K562 (cell line): ENCODE measurements around the gene CNGA3. TPM values are rescaled to one million over a fixed set of nuclear protein-coding genes. Genes with fewer than 3 reads are reported as not detected.

ENCODE experiments used
- ATAC-seq: fragments of 200-7000 bp; cut with Tn5 transposase; 3 replicates; pipeline ENCODE4 v1.9.1; 2020; ENCODE audit warnings: moderate library complexity
- BruUV-seq: library from RNA; stranded (reverse); fragments of 400-500 nt; replicated peaks from 2 replicates; lab custom pipeline; 2021; lab: Mats Ljungman, UMichigan
- CTCF ChIA-PET: fragments of 300-600 bp; formaldehyde crosslinking; extraction: SDS; loops from one replicate; lab custom pipeline; 2021; ENCODE audit warnings: low intra/inter-chr PET ratio; lab: Yijun Ruan, JAX
- POLR2A ChIA-PET: fragments of 300-600, 350-650 bp; sonication (Branson Sonifier 250); formaldehyde crosslinking; extraction: SDS; loops from one replicate; lab custom pipeline; 2021; ENCODE audit warnings: antibody characterized with exemption, inconsistent platforms; lab: Yijun Ruan, JAX
- DNase-seq, 4 experiments: peaks; one replicate each; pipeline versions ENCODE4 v3.0.0 to v3.0.0-alpha.2; 2011 to 2018; ENCODE audit warnings: low spot score in 3 of 4, mixed read lengths in 3 of 4; ENCODE audit errors: extremely low read depth in 1 of 4
- FAIRE-seq: peaks from 2 replicates; lab custom pipeline; 2011; peaks lifted over from hg19 to GRCh38; lab: Jason Lieb, UNC
- H2AFZ ChIP-seq: 2 replicates; pipeline ENCODE4 v1.6.0; 2011; ENCODE audit warnings: low read depth, low read length, control low read depth, inconsistent platforms
- H3K27ac ChIP-seq: fragments of 200-600 bp; 3 replicates; pipeline ENCODE4 v1.8.0; 2011; ENCODE audit warnings: low read depth, mild to moderate bottlenecking, control low read depth, inconsistent platforms, low read length, moderate library complexity, mixed read lengths; ENCODE audit errors: extremely low read depth
- H3K27me3 ChIP-seq, 2 experiments: fragments of 300-600 bp in 1 of 2; 2 replicates in 1 of 2; 3 replicates in 1 of 2; pipeline versions ENCODE4 v1.6.0 to v1.8.0; 2011; ENCODE audit warnings: inconsistent platforms in 2 of 2, low read length in 2 of 2, mild to moderate bottlenecking in 1 of 2, mixed read lengths in 1 of 2, moderate library complexity in 1 of 2; ENCODE audit not compliant: control insufficient read depth in 2 of 2, insufficient read depth in 2 of 2
- H3K36me3 ChIP-seq: fragments of 300-600 bp; 3 replicates; pipeline ENCODE4 v1.8.0; 2011; ENCODE audit warnings: mild to moderate bottlenecking, low read length, inconsistent platforms; ENCODE audit not compliant: control insufficient read depth, insufficient read depth
- H3K4me1 ChIP-seq, 2 experiments: fragments of 200-600 bp in 1 of 2; replicated peaks in 1 of 2; 2 replicates in 1 of 2; 3 replicates in 1 of 2; pipeline versions ENCODE4 v1.5.1 to v1.8.0; 2011; ENCODE audit warnings: inconsistent platforms in 2 of 2, low read length in 2 of 2, mild to moderate bottlenecking in 1 of 2, mixed read lengths in 1 of 2, moderate library complexity in 1 of 2; ENCODE audit not compliant: control insufficient read depth in 2 of 2, insufficient read depth in 2 of 2
- H3K4me2 ChIP-seq: 2 replicates; pipeline ENCODE4 v1.6.1; 2011; ENCODE audit warnings: low read length, control low read depth, inconsistent platforms, mixed read lengths; ENCODE audit not compliant: insufficient read depth
- H3K4me3 ChIP-seq: fragments of 200-600 bp; sonication (generic), shearing (Covaris generic); 2 replicates; pipeline ENCODE4 v1.5.1; 2016; ENCODE audit warnings: control low read depth, inconsistent platforms
- H3K79me2 ChIP-seq: fragments of 200-600 bp; 3 replicates; pipeline ENCODE4 v1.8.0; 2011; ENCODE audit warnings: low read length, inconsistent platforms; ENCODE audit not compliant: control insufficient read depth, insufficient read depth
- H3K9ac ChIP-seq, 2 experiments: 2 replicates each; pipeline versions ENCODE4 v1.6.0 to v1.6.1; 2011; ENCODE audit warnings: low read depth in 2 of 2, low read length in 2 of 2, control low read depth in 1 of 2, inconsistent platforms in 1 of 2, mild to moderate bottlenecking in 1 of 2, mixed read lengths in 1 of 2; ENCODE audit not compliant: insufficient read depth in 1 of 2
- H3K9me1 ChIP-seq: one replicate; pipeline ENCODE4 v1.6.0; 2011; ENCODE audit warnings: inconsistent platforms, mild to moderate bottlenecking, low read length, moderate library complexity; ENCODE audit not compliant: control insufficient read depth, insufficient read depth
- H3K9me3 ChIP-seq: replicated peaks from 2 replicates; pipeline ENCODE4 v1.5.1; 2011; ENCODE audit warnings: low read depth, low read length, inconsistent platforms; ENCODE audit not compliant: control insufficient read depth, insufficient read depth
- H4K20me1 ChIP-seq: replicated peaks from 2 replicates; pipeline ENCODE4 v1.6.1; 2011; ENCODE audit warnings: low read length, inconsistent platforms, mixed read lengths; ENCODE audit not compliant: control insufficient read depth, insufficient read depth
- BRCA1 ChIP-seq, 2 experiments: fragments of 450-650 bp in 1 of 2; sonication (generic) in 1 of 2; formaldehyde crosslinking in 1 of 2; IDR thresholded peaks; 2 replicates each; pipeline versions ENCODE4 v1.5.0 to v1.6.1; 2017 to 2020; ENCODE audit warnings: mild to moderate bottlenecking in 1 of 2, missing genetic modification reagents in 1 of 2
- CBX3 ChIP-seq, 2 experiments: IDR thresholded peaks; 1 replicate in 1 of 2; 2 replicates in 1 of 2; pipeline ENCODE4 v1.6.1; 2012; ENCODE audit warnings: inconsistent platforms in 2 of 2, low read length in 2 of 2, borderline replicate concordance in 1 of 2, control low read depth in 1 of 2
- LCOR ChIP-seq: sonication (generic); formaldehyde crosslinking; IDR thresholded peaks from 2 replicates; pipeline ENCODE4 v1.8.0; 2022; ENCODE audit warnings: mild to moderate bottlenecking, missing genetic modification reagents
- MEF2A ChIP-seq: IDR thresholded peaks from 2 replicates; pipeline ENCODE4 v1.6.1; 2011; ENCODE audit warnings: low read depth, mild to moderate bottlenecking, low read length, moderate library complexity; ENCODE audit not compliant: control insufficient read depth
- POLR2G ChIP-seq: fragments of 200-400 bp; formaldehyde crosslinking; IDR thresholded peaks from 2 replicates; pipeline ENCODE4 v1.6.1; 2017; ENCODE audit warnings: low read depth, mild to moderate bottlenecking, antibody characterized with exemption, low read length, moderate library complexity
- PRPF4 ChIP-seq: fragments of 200-400 bp; formaldehyde crosslinking; IDR thresholded peaks from one replicate; pipeline ENCODE4 v1.6.1; 2017; ENCODE audit warnings: low read length, low read depth, mild to moderate bottlenecking; ENCODE audit not compliant: insufficient read depth, poor library complexity, severe bottlenecking
- TRIM24 ChIP-seq, 2 experiments: fragments of 450-650 bp; IDR thresholded peaks; 2 replicates each; pipeline ENCODE4 v1.6.1; 2016
- TRIM28 ChIP-seq: fragments of 450-650 bp; IDR thresholded peaks from 2 replicates; pipeline ENCODE4 v1.6.1; 2017
- YY1 ChIP-seq, 3 experiments: IDR thresholded peaks; 2 replicates each; pipeline ENCODE4 v1.6.1; 2011; ENCODE audit warnings: low read length in 2 of 3, mild to moderate bottlenecking in 2 of 3, moderate library complexity in 2 of 3, borderline replicate concordance in 1 of 3, control low read depth in 1 of 3, low read depth in 1 of 3; ENCODE audit not compliant: insufficient read depth in 3 of 3, insufficient replicate concordance in 2 of 3, control insufficient read depth in 1 of 3, insufficient read length in 1 of 3; ENCODE audit errors: extremely low read depth in 1 of 3
- ZNF174 ChIP-seq: fragments of 250-450 bp; sonication (Bioruptor Pico); IDR thresholded peaks from 2 replicates; pipeline ENCODE4 v1.4.0; 2020; ENCODE audit warnings: mild to moderate bottlenecking
- ZNF766 ChIP-seq: fragments of 200-800 bp; sonication (Bioruptor generic); conservative IDR thresholded peaks from 2 replicates; pipeline ENCODE4 v1.6.1; 2016; ENCODE audit warnings: missing genetic modification characterization, missing compliant biosample characterization
- in situ Hi-C: fragments of 300-500 bp; cut with MboI; formaldehyde crosslinking; loops from 4 replicates; pipeline ENCODE4 v1.15.0; 2018; ENCODE audit warnings: inconsistent platforms, mixed read lengths
- intact Hi-C: fragments of 100-400 bp; cut with micrococcal nuclease; formaldehyde crosslinking; loops from 2 replicates; pipeline ENCODE4 v1.14.2; 2022
- polyA plus RNA-seq, 8 experiments: library from polyadenylated mRNA; depleted of rRNA in 4 of 8; stranded (reverse) in 5 of 8; unstranded in 3 of 8; fragments of >200 nt; fragmentation: Nextera tagmentation in 2 of 8; fragmentation: Illumina TruSeq in 1 of 8; extraction: Ambion mirVana in 2 of 8; extraction: Trizol in 1 of 8; gene quantifications; 2 replicates each; pipeline versions ENCODE4 v1.2.1 to v1.2.3, GENCODE V29; 2011 to 2014; ENCODE audit warnings: inconsistent platforms in 1 of 8, missing spikeins in 1 of 8
- total RNA-seq, 7 experiments: library from RNA; depleted of rRNA in 6 of 7; stranded (reverse); fragments of >200 nt in 6 of 7; fragmentation: Illumina TruSeq in 2 of 7; extraction: Trizol in 2 of 7; gene quantifications; 2 replicates each; pipeline versions ENCODE4 v1.2.1 to v1.2.3, GENCODE V29; 2011 to 2021; ENCODE audit warnings: low replicate concordance in 1 of 7
- TF ChIP-seq, protein P1 (sequence below): fragments of 450-650 bp; IDR thresholded peaks from 2 replicates; pipeline ENCODE4 v1.6.1; 2018; ENCODE audit warnings: mild to moderate bottlenecking, low read depth; ENCODE audit not compliant: partially characterized antibody
- TF ChIP-seq, protein P2 (sequence below), 3 experiments: fragments of 200-800 bp in 1 of 3; sonication (Bioruptor generic) in 1 of 3; sonication (generic) in 1 of 3; formaldehyde crosslinking in 1 of 3; IDR thresholded peaks; 2 replicates each; pipeline versions ENCODE4 v1.6.1 to v1.8.0; 2016 to 2022; ENCODE audit warnings: mild to moderate bottlenecking in 2 of 3, missing compliant biosample characterization in 2 of 3, missing genetic modification characterization in 2 of 3, missing genetic modification reagents in 1 of 3

Gene CNGA3
- total and polyA plus RNA-seq, 9 of the 15 experiments (the other 6 are each of a cell fraction or from before 2014, with no cell fraction given), result not detected

DNA sequence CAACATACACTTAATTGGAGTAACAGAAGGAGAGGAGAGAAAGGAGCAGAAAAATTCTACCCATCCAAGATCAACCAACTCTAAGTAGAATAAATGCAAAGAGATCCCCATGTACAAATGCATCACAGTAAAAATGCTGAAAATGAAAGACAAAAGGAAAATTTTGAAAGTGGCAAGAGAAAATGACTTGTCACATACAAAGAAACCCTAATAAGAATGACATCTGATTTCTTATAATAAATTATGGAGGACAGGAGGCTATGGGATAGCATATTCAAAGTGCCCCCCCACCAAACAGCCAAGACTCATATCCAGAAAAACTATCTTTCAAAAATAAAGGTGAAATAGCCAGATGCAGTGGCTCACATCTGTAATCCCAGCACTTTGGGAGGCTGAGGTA is 76.2 kb downstream of the CNGA3 start:
- FAIRE-seq (no peak), ATAC-seq (no peak), DNase-seq (no peak)
- no peak overlapping the region for H3K9ac ChIP-seq
- TF ChIP-seq PRPF4, result no peak
- TF ChIP-seq BRCA1 (IDR thresholded peaks at IDR 0.05), result no peak
- TF ChIP-seq BRCA1 (CRISPR knock-in tag; IDR thresholded peaks at IDR 0.05), result no peak
- TF ChIP-seq YY1 (IDR thresholded peaks at IDR 0.05; ENCODE audit: borderline replicate concordance in 1 of 3, control insufficient read depth in 1 of 3, extremely low read depth in 1 of 3, insufficient read depth in 3 of 3, insufficient read length in 1 of 3, insufficient replicate concordance in 2 of 3, low read depth in 1 of 3, low read length in 2 of 3), result no peak
- TF ChIP-seq MEF2A, result no peak
- TF ChIP-seq LCOR (CRISPR knock-in tag), result no peak
- TF ChIP-seq, protein P1, sequence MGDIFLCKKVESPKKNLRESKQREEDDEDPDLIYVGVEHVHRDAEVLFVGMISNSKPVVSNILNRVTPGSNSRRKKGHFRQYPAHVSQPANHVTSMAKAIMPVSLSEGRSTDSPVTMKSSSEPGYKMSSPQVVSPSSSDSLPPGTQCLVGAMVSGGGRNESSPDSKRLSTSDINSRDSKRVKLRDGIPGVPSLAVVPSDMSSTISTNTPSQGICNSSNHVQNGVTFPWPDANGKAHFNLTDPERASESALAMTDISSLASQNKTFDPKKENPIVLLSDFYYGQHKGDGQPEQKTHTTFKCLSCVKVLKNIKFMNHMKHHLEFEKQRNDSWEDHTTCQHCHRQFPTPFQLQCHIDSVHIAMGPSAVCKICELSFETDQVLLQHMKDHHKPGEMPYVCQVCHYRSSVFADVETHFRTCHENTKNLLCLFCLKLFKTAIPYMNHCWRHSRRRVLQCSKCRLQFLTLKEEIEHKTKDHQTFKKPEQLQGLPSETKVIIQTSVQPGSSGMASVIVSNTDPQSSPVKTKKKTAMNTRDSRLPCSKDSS, result peak; percentile 13
- TF ChIP-seq TRIM28, result peak; percentile 96
- peak in 1 of 2 experiments; percentile 72; a peak in 1 of 3 replicates for TF ChIP-seq CBX3 (IDR thresholded peaks at IDR 0.05; ENCODE audit: borderline replicate concordance in 1 of 2, low read length in 2 of 2)
- no peak for TF ChIP-seq POLR2G
- peak; percentile 99 for TF ChIP-seq ZNF766 (CRISPR knock-in tag)
- TF ChIP-seq ZNF174 (CRISPR knock-in tag), result no peak
- TF ChIP-seq, protein P2, sequence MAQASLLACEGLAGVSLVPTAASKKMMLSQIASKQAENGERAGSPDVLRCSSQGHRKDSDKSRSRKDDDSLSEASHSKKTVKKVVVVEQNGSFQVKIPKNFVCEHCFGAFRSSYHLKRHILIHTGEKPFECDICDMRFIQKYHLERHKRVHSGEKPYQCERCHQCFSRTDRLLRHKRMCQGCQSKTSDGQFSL (CRISPR knock-in tag; IDR thresholded peaks at IDR 0.05), result peak; percentile 64; the same call in 1 of the 2 replicates
- TF ChIP-seq, protein P2 (tag; IDR thresholded peaks at IDR 0.05), result peak in 1 of 2 experiments; percentile 33; a peak in 1 of 4 replicates
- peak in 1 of 2 experiments; percentile 66; a peak in 2 of 4 replicates for TF ChIP-seq TRIM24 (IDR thresholded peaks at IDR 0.05)
- H3K4me2 ChIP-seq, result no peak overlapping the region
- no peaks in the 10 kb centered on the region for H3K27me3 ChIP-seq
- no peak overlapping the region for H3K4me3 ChIP-seq
- ChIA-PET CTCF (no interaction called here), POLR2A (no interaction called here)
- no peaks in the 10 kb centered on the region for H3K4me1 ChIP-seq
- in situ Hi-C loops (loop anchor here (25.0 kb wide), 1 partner anchor 415 kb away; no protein-coding TSS in a partner anchor), intact Hi-C loops (no loop called here)
- H4K20me1 ChIP-seq, result no peaks in the 10 kb centered on the region
- H2AFZ ChIP-seq, result no peak overlapping the region
- no peaks in the 10 kb centered on the region for H3K79me2 ChIP-seq
- H3K9me3 ChIP-seq, result no peaks in the 10 kb centered on the region; the same call in 1 of the 2 replicates
- no TSS peak for BruUV-seq
- no peaks in the 10 kb centered on the region for H3K36me3 ChIP-seq
- no peak overlapping the region for H3K27ac ChIP-seq
- H3K9me1 ChIP-seq, result no peaks in the 10 kb centered on the region
